ENCODE measurements around the gene PNPO. TPM values are rescaled to one million over a fixed set of nuclear protein-coding genes. Genes with fewer than 3 reads are reported as not detected.

The PNPO gene
- total and polyA plus RNA-seq, 2 of the 13 experiments (the other 11 are each of a cell fraction or from before 2014, with no cell fraction given) = 47.9 to 63.3 TPM

DNA sequence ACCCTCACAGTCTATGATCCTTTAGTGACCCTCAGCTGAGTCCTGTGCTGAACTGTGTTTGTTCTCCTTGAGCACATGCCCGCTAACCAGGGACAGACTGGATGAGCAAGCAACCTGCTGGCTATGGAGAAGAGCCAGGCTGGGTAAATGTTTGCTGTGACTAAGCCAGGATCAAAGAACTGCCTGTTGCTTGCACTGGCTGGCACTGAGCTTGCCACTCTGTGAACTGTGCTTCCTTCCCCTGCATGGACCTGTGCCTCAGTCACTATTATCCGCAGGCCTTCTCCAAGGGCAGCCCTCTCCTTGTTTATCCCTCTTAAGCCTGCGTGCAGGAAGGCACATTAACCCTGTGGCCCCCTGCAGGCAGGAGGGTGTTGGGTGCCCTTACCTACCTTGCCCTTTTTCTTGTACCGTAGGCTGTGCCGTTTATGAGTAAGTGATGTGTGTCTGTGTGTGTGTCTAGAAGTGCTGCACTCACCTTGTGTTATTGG, 7.4 kb downstream of the PNPO start (continued):
- 0 out of 2 replicates have a peak, but pooled peaks have one; percentile 49 for TF ChIP-seq ZNF33A (CRISPR knock-in tag; IDR thresholded peaks at IDR 0.05; ENCODE audit: borderline replicate concordance)
- TF ChIP-seq, protein P1, sequence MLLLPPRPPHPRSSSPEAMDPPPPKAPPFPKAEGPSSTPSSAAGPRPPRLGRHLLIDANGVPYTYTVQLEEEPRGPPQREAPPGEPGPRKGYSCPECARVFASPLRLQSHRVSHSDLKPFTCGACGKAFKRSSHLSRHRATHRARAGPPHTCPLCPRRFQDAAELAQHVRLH (CRISPR knock-in tag; IDR thresholded peaks at IDR 0.05; ENCODE audit: borderline replicate concordance, low read depth) = 0 out of 2 replicates have a peak, but pooled peaks have one; percentile 16
- TF ChIP-seq CCAR2 (optimal IDR thresholded peaks at IDR 0.05; ENCODE audit: low read depth, low read length) = no peak
- no peak; the same call in 1 of the 2 replicates for TF ChIP-seq ZNF556 (CRISPR knock-in tag; IDR thresholded peaks at IDR 0.05; ENCODE audit: borderline replicate concordance)
- TF ChIP-seq ASH2L (IDR thresholded peaks at IDR 0.05; ENCODE audit: insufficient read length, low read depth, low read length) = no peak
- TF ChIP-seq NCOA2 (CRISPR knock-in tag; IDR thresholded peaks at IDR 0.05) = peak; percentile 69
- TF ChIP-seq ZNF34 (CRISPR knock-in tag; IDR thresholded peaks at IDR 0.05; ENCODE audit: borderline replicate concordance) = no peak
- TF ChIP-seq ISX (CRISPR knock-in tag; conservative IDR thresholded peaks at IDR 0.05) = no peak
- TF ChIP-seq TAF15 (IDR thresholded peaks at IDR 0.05; ENCODE audit: low read depth, low read length, poor library complexity, severe bottlenecking) = no peak
- no peak for TF ChIP-seq EEA1 (CRISPR knock-in tag; IDR thresholded peaks at IDR 0.05; ENCODE audit: borderline replicate concordance)
- no peak for TF ChIP-seq ZMYM2 (CRISPR knock-in tag; IDR thresholded peaks at IDR 0.05)
- no peak for TF ChIP-seq CBX1 (IDR thresholded peaks at IDR 0.05; ENCODE audit: low read depth)
- TF ChIP-seq FOXP1 (IDR thresholded peaks at IDR 0.05) = no peak
- TF ChIP-seq FOXP1 (CRISPR knock-in tag; IDR thresholded peaks at IDR 0.05) = peak; percentile 56; the same call in 1 of the 2 replicates
- TF ChIP-seq BRD4 (CRISPR knock-in tag; IDR thresholded peaks at IDR 0.05) = no peak
- TF ChIP-seq ZNF709 (CRISPR knock-in tag; IDR thresholded peaks at IDR 0.05) = no peak
- no peak for TF ChIP-seq HNRNPUL1 (IDR thresholded peaks at IDR 0.05; ENCODE audit: low read depth, low read length)
- TF ChIP-seq ZSCAN12 (CRISPR knock-in tag; IDR thresholded peaks at IDR 0.05) = no peak
- TF ChIP-seq, protein P2, sequence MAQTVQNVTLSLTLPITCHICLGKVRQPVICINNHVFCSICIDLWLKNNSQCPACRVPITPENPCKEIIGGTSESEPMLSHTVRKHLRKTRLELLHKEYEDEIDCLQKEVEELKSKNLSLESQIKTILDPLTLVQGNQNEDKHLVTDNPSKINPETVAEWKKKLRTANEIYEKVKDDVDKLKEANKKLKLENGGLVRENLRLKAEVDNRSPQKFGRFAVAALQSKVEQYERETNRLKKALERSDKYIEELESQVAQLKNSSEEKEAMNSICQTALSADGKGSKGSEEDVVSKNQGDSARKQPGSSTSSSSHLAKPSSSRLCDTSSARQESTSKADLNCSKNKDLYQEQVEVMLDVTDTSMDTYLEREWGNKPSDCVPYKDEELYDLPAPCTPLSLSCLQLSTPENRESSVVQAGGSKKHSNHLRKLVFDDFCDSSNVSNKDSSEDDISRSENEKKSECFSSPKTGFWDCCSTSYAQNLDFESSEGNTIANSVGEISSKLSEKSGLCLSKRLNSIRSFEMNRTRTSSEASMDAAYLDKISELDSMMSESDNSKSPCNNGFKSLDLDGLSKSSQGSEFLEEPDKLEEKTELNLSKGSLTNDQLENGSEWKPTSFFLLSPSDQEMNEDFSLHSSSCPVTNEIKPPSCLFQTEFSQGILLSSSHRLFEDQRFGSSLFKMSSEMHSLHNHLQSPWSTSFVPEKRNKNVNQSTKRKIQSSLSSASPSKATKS (CRISPR knock-in tag; IDR thresholded peaks at IDR 0.05) = no peak
- no peak for TF ChIP-seq ZNF3 (CRISPR knock-in tag; IDR thresholded peaks at IDR 0.05)
- no peak; the same call in 1 of the 2 replicates for TF ChIP-seq ZNF343 (CRISPR knock-in tag; IDR thresholded peaks at IDR 0.05)
- TF ChIP-seq, protein P3, sequence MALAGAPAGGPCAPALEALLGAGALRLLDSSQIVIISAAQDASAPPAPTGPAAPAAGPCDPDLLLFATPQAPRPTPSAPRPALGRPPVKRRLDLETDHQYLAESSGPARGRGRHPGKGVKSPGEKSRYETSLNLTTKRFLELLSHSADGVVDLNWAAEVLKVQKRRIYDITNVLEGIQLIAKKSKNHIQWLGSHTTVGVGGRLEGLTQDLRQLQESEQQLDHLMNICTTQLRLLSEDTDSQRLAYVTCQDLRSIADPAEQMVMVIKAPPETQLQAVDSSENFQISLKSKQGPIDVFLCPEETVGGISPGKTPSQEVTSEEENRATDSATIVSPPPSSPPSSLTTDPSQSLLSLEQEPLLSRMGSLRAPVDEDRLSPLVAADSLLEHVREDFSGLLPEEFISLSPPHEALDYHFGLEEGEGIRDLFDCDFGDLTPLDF (CRISPR knock-in tag; IDR thresholded peaks at IDR 0.05) = no peak
- TF ChIP-seq, protein P4, sequence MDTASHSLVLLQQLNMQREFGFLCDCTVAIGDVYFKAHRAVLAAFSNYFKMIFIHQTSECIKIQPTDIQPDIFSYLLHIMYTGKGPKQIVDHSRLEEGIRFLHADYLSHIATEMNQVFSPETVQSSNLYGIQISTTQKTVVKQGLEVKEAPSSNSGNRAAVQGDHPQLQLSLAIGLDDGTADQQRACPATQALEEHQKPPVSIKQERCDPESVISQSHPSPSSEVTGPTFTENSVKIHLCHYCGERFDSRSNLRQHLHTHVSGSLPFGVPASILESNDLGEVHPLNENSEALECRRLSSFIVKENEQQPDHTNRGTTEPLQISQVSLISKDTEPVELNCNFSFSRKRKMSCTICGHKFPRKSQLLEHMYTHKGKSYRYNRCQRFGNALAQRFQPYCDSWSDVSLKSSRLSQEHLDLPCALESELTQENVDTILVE (CRISPR knock-in tag; IDR thresholded peaks at IDR 0.05) = no peak; the same call in 1 of the 2 replicates
- TF ChIP-seq, protein P5, sequence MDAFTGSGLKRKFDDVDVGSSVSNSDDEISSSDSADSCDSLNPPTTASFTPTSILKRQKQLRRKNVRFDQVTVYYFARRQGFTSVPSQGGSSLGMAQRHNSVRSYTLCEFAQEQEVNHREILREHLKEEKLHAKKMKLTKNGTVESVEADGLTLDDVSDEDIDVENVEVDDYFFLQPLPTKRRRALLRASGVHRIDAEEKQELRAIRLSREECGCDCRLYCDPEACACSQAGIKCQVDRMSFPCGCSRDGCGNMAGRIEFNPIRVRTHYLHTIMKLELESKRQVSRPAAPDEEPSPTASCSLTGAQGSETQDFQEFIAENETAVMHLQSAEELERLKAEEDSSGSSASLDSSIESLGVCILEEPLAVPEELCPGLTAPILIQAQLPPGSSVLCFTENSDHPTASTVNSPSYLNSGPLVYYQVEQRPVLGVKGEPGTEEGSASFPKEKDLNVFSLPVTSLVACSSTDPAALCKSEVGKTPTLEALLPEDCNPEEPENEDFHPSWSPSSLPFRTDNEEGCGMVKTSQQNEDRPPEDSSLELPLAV (CRISPR knock-in tag; conservative IDR thresholded peaks at IDR 0.05; ENCODE audit: low read depth) = no peak
